Measurements from ENCODE around the gene OXT.
A peak's percentile ranks its signal among the peaks of the same experiment; 100 is the strongest.

The OXT gene

GRCh38 chr20:3084283-3084985 is 13.0 kb downstream of the OXT start, which contains the start of gene AVP:
TSS of gene AVP (minus strand) at chr20:3084724. CDS start at chr20:3084674, 50 bp downstream.
- DNase-seq (ENCODE audit: low read depth) = no peak

GRCh38 chr20:3084986-3085360 is 13.6 kb downstream of the OXT start:
- DNase-seq (ENCODE audit: low read depth) = no peak

GRCh38 chr20:3085571-3086072 is 14.2 kb downstream of the OXT start:
- no peak for DNase-seq (ENCODE audit: low read depth)

GRCh38 chr20:3088031-3088430 is 16.6 kb downstream of the OXT start:
- no peak for DNase-seq (ENCODE audit: low read depth)

GRCh38 chr20:3090565-3090964 is 19.1 kb downstream of the OXT start:
- DNase-seq (ENCODE audit: low read depth) = no peak

- no peak for DNase-seq (ENCODE audit: low read depth)
Measured at GRCh38 chr20:3092611-3093379, 21.4 kb downstream of the OXT start.

GRCh38 chr20:3093861-3094361 is 22.5 kb downstream of the OXT start:
- DNase-seq (ENCODE audit: low read depth) = peak; percentile 84

- no peak for DNase-seq (ENCODE audit: low read depth)
Measured at GRCh38 chr20:3094848-3095629, 23.6 kb downstream of the OXT start.

- no peak for DNase-seq (ENCODE audit: low read depth)
Measured at GRCh38 chr20:3100480-3100879, 29.1 kb downstream of the OXT start.

GRCh38 chr20:3101251-3101650 is 29.8 kb downstream of the OXT start:
- DNase-seq (ENCODE audit: low read depth) = no peak

GRCh38 chr20:3101737-3102574 is 30.5 kb downstream of the OXT start:
- no peak for DNase-seq (ENCODE audit: low read depth)

GRCh38 chr20:3102575-3103368 is 31.4 kb downstream of the OXT start:
- no peak for DNase-seq (ENCODE audit: low read depth)

- no peak for DNase-seq (ENCODE audit: low read depth)
Measured at GRCh38 chr20:3103369-3104032, 32.1 kb downstream of the OXT start.

- DNase-seq (ENCODE audit: low read depth) = no peak
Measured at GRCh38 chr20:3105256-3106137, 34.1 kb downstream of the OXT start.

- DNase-seq (ENCODE audit: low read depth) = no peak
Measured at GRCh38 chr20:3106185-3106584, 34.8 kb downstream of the OXT start.

GRCh38 chr20:3106658-3107463 is 35.4 kb downstream of the OXT start:
- DNase-seq (ENCODE audit: low read depth) = no peak

- no peak for DNase-seq (ENCODE audit: low read depth)
Measured at GRCh38 chr20:3107464-3108025, 36.1 kb downstream of the OXT start.
